Spleen (tissue), 11 donors: Measurements from ENCODE around the gene WDR70. TPM values are rescaled to one million over a fixed set of nuclear protein-coding genes. Genes with fewer than 3 reads are reported as not detected.

Source experiments
- DNase-seq: peaks from one replicate; pipeline ENCODE4 v3.0.0-alpha.2; 2020
- H3K27ac ChIP-seq, 8 donors: fragments of 200-600 bp; sonication (generic) in 7 of 8; 1 replicate in 4 of 8; 2 replicates in 4 of 8; pipeline versions ENCODE4 v1.5.0 to v1.8.0; 2016 to 2021; ENCODE audit warnings: inconsistent platforms in 4 of 8, mild to moderate bottlenecking in 4 of 8, moderate library complexity in 1 of 8
- H3K27me3 ChIP-seq, 7 donors: fragments of 200-600 bp; sonication (generic) in 6 of 7; replicated peaks in 1 of 7; 1 replicate in 4 of 7; 2 replicates in 3 of 7; pipeline versions ENCODE4 v1.5.0 to v1.8.0; 2016 to 2021; ENCODE audit warnings: inconsistent platforms in 3 of 7, mild to moderate bottlenecking in 1 of 7
- H3K36me3 ChIP-seq, 6 donors: fragments of 200-600 bp; sonication (generic) in 5 of 6; 1 replicate in 4 of 6; 2 replicates in 2 of 6; pipeline versions ENCODE4 v1.5.0 to v1.8.0; 2016 to 2021; ENCODE audit warnings: inconsistent platforms in 2 of 6
- H3K4me1 ChIP-seq, 6 donors: fragments of 200-600 bp; sonication (generic) in 5 of 6; 1 replicate in 3 of 6; 2 replicates in 3 of 6; pipeline versions ENCODE4 v1.5.0 to v1.8.0; 2016 to 2021; ENCODE audit warnings: inconsistent platforms in 3 of 6
- H3K4me3 ChIP-seq, 8 donors: fragments of 200-600 bp; sonication (generic) in 7 of 8; 1 replicate in 4 of 8; 2 replicates in 4 of 8; pipeline versions ENCODE4 v1.5.0 to v1.8.0; 2016 to 2021; ENCODE audit warnings: inconsistent platforms in 4 of 8, mild to moderate bottlenecking in 4 of 8, moderate library complexity in 2 of 8
- H3K9me3 ChIP-seq, 8 donors: fragments of 200-600 bp; sonication (generic) in 7 of 8; 1 replicate in 4 of 8; 2 replicates in 4 of 8; pipeline versions ENCODE4 v1.5.0 to v1.8.0; 2016 to 2021; ENCODE audit warnings: inconsistent platforms in 4 of 8
- CTCF ChIP-seq, 11 experiments: fragments of 200-600 bp in 7 of 11; fragments of 450-650 bp in 4 of 11; sonication (generic) in 4 of 11; IDR thresholded peaks in 8 of 11; conservative IDR thresholded peaks in 3 of 11; 1 replicate in 7 of 11; 2 replicates in 4 of 11; pipeline versions ENCODE4 v1.4.0 to v1.8.0; 2016 to 2021; ENCODE audit warnings: antibody characterized with exemption in 11 of 11, inconsistent platforms in 4 of 11, mild to moderate bottlenecking in 1 of 11
- POLR2A ChIP-seq, 3 donors: fragments of 450-650 bp; IDR thresholded peaks; one replicate each; pipeline ENCODE4 v1.5.1; 2017; ENCODE audit warnings: antibody characterized with exemption in 3 of 3, mild to moderate bottlenecking in 1 of 3
- POLR2AphosphoS5 ChIP-seq, 3 donors: sonication (generic); formaldehyde crosslinking; IDR thresholded peaks; one replicate each; pipeline ENCODE4 v1.5.1; 2017; ENCODE audit warnings: antibody characterized with exemption in 3 of 3
- WGBS, 5 donors: extraction: QIAGEN DNeasy Blood & Tissue Kit in 3 of 5; methylation state at CpG; one replicate each; pipeline versions ENCODE4 v1.1.5 to v1.1.7; 2013 to 2018; 5-methylcytosine and 5-hydroxymethylcytosine counted together
- intact Hi-C: fragments of 100-400 bp; cut with DNase I; formaldehyde crosslinking; loops from one replicate; pipeline ENCODE4 v1.15.0; 2023; ENCODE audit warnings: low total_unique reads
- polyA plus RNA-seq, 3 donors: library from polyadenylated mRNA; stranded (reverse); fragments of 200-250 nt; gene quantifications; one replicate each; pipeline ENCODE4 v1.2.1, GENCODE V29; 2013
- total RNA-seq, 7 donors: library from RNA; depleted of rRNA in 3 of 7; stranded (reverse); fragments of >200 nt in 3 of 7; fragmentation: NEBNext Ultra II Directional in 4 of 7; extraction: Animal tissue kit (Norgen Biotek cat#: 25700) in 4 of 7; gene quantifications; one replicate each; pipeline versions ENCODE4 v1.1.0 to v1.2.1, GENCODE V29; 2016 to 2021
- donor health status: healthy with polysubstance abuse.
- donor health status: DM: no; HTN: no; CAD: no; lungs with moderate emphysema.
- donor health status: DM: no; HTN: no; CAD: no.
- donor health status: Bipolar disorder and iron deficiency.
- donor health status: healthy.
- donor health status: DM: no; HTN: no; CAD: no.
- donor health status: DM: yes; HTN: yes; CAD: no.

Gene WDR70
- total and polyA plus RNA-seq, 10 donors: 24.7 to 51.7 (median 33.4) TPM

GRCh38 chr5:37756248-37756647 lies 377.1 kb downstream of the WDR70 start:
- Histone ChIP-seq H3K36me3 (peaks cover 0 to 46% (median 0%) of the 10 kb centered on the region in 6 donors), H3K9me3 (peaks cover 0 to 13% (median 7%) of the 10 kb centered on the region in 8 donors), H3K27me3 (no peaks in the 10 kb centered on the region), H3K4me1 (no peaks in the 10 kb centered on the region), H3K27ac (no peak overlapping the region), H3K4me3 (no peak overlapping the region)
- no peak for DNase-seq
- intact Hi-C loops: no loop called here
- TF ChIP-seq POLR2AphosphoS5 (IDR thresholded peaks at IDR 0.05) (no peak), POLR2A (IDR thresholded peaks at IDR 0.05) (no peak), CTCF (IDR thresholded peaks at IDR 0.05 in 8 of 11, conservative IDR thresholded peaks at IDR 0.05 in 3 of 11) (no peak)

- peaks cover 0 to 27% (median 0%) of the 10 kb centered on the region in 6 donors for H3K36me3 ChIP-seq
- H3K4me3 ChIP-seq: no peak overlapping the region
- TF ChIP-seq POLR2A (IDR thresholded peaks at IDR 0.05): no peak
- TF ChIP-seq CTCF (IDR thresholded peaks at IDR 0.05 in 8 of 11, conservative IDR thresholded peaks at IDR 0.05 in 3 of 11): no peak
- TF ChIP-seq POLR2AphosphoS5 (IDR thresholded peaks at IDR 0.05): no peak
- WGBS, 5 donors: 91 to 97% (median 95%) methylated on average over 4 of the region's 4 CpGs
- no peaks in the 10 kb centered on the region for H3K27me3 ChIP-seq
- no peak for DNase-seq
- H3K4me1 ChIP-seq: no peaks in the 10 kb centered on the region
- H3K27ac ChIP-seq: no peak overlapping the region
- intact Hi-C loops: no loop called here
- H3K9me3 ChIP-seq: peaks cover 0 to 13% (median 7%) of the 10 kb centered on the region in 8 donors
Measured at GRCh38 chr5:37757980-37758582, 379.0 kb downstream of the WDR70 start.

- TF ChIP-seq POLR2AphosphoS5 (IDR thresholded peaks at IDR 0.05): no peak
- no peak for TF ChIP-seq POLR2A (IDR thresholded peaks at IDR 0.05)
- no peak for TF ChIP-seq CTCF (IDR thresholded peaks at IDR 0.05 in 8 of 11, conservative IDR thresholded peaks at IDR 0.05 in 3 of 11)
- DNase-seq: no peak
- no peaks in the 10 kb centered on the region for H3K36me3 ChIP-seq
- H3K27me3 ChIP-seq: no peaks in the 10 kb centered on the region
- WGBS, 5 donors: 58 to 79% (median 65%) methylated on average over 3 of the region's 3 CpGs
- H3K27ac ChIP-seq: no peak overlapping the region
- no peaks in the 10 kb centered on the region for H3K9me3 ChIP-seq
- H3K4me3 ChIP-seq: no peak overlapping the region
- intact Hi-C loops: no loop called here
- H3K4me1 ChIP-seq: no peaks in the 10 kb centered on the region
Measured at GRCh38 chr5:37767251-37767650, 388.1 kb downstream of the WDR70 start.

- H3K4me1 ChIP-seq: no peaks in the 10 kb centered on the region
- 81 to 89% (median 84%) methylated on average over 4 of the region's 4 CpGs for WGBS, 5 donors
- no peaks in the 10 kb centered on the region for H3K27me3 ChIP-seq
- H3K4me3 ChIP-seq: no peak overlapping the region
- DNase-seq: no peak
- peaks cover 0 to 3% (median 0%) of the 10 kb centered on the region in 8 donors for H3K9me3 ChIP-seq
- TF ChIP-seq POLR2AphosphoS5 (IDR thresholded peaks at IDR 0.05) (no peak), POLR2A (IDR thresholded peaks at IDR 0.05) (no peak), CTCF (IDR thresholded peaks at IDR 0.05 in 8 of 11, conservative IDR thresholded peaks at IDR 0.05 in 3 of 11) (no peak)
- H3K36me3 ChIP-seq: no peaks in the 10 kb centered on the region
- no peak overlapping the region for H3K27ac ChIP-seq
- intact Hi-C loops: no loop called here
Measured at GRCh38 chr5:37767961-37768360, 388.8 kb downstream of the WDR70 start.
